OCI-LY3 (cell line): ENCODE measurements around the gene TNFRSF4.

Experiments
- CTCF ChIP-seq: fragments of 200-600, 300-600 bp; sonication (generic); IDR thresholded peaks from 2 replicates; pipeline ENCODE4 v1.5.1; 2014; ENCODE audit warnings: antibody characterized with exemption, low read length, low read depth
- EZH2phosphoT487 ChIP-seq: fragments of 200-600 bp; shearing (Covaris generic); IDR thresholded peaks from 2 replicates; pipeline ENCODE4 v1.6.1; 2018; ENCODE audit warnings: antibody characterized with exemption, mixed run types, low read depth

- TF ChIP-seq CTCF = no peak
- no peak for TF ChIP-seq EZH2phosphoT487
Observed at GRCh38 chr1:1173061-1173792, 40.7 kb downstream of the TNFRSF4 start.
